D341Med (cell line): ENCODE results near the gene USF2.
A peak's percentile ranks its signal among the peaks of the same experiment; 100 is the strongest.

Experiments used
- DNase-seq: peaks from one replicate; pipeline ENCODE4 v3.0.0; 2012; ENCODE audit warnings: low spot score

USF2 gene

DNA sequence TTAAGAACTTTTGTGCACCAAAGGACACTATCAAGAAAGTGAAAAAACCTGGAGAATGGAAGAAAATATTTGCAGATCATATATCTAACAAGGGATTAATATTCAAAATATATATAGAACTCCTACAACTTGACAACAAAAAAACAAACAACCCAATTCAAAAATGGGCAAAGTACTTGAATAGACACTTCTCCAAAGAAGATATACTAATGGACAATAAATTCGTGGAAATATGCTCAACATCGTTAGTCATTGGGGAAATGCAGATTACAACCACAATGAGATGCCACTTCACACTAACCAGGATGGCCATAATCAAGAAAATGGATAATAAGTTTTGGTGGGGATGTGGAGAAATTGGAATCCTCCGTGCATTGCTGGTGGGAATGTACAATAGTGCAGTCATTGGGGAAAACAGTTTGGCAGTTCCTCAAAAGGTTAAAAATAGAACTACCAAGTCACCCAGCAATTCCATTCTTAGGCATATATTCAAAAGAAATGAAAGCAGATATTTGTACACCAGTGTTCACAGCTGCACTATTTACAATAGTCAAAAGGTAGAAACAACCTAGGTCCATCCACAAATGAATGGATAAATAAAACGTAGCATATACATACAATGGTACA is 22.2 kb upstream of the USF2 start:
- DNase-seq: no peak

DNA sequence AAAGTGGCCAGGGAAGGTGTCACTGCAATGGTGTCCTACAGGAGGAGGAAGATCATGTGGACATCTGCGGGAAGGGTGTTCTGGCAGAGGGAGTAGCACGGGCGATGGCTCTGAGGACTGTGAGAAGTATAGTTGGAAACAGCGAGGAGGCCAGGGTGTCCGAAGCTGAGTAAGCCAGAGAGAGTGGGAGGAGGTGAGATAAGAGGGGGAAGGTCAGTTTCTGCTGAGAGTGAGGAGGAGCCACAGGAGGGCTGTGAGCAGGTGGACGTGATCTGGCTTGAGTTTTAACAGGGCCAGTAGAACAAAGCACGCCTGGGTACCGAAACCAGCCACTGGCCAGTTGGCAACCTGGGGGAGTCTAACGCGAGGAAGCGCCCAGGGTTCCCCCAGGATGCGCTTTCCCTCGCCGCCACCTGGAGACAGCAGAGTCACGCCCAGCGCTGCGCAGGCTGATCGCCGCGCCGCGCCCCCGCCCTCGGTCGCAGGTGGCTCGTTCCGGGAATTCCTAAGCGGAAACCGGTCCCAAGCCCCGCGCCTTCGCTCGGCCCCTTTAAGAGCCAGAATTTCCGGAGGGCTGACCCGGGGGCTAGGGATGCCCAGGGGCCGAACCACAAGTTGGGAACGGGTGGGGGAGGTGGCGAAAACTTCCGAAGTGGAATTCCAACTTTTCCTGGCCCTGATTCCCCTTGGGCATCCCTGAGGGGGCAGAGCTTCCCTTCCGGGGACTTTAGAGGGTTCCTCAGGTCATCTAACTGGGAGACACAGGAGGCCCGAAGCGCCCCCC is 21.0 kb upstream of the USF2 start:
- peak; percentile 62 for DNase-seq

DNA sequence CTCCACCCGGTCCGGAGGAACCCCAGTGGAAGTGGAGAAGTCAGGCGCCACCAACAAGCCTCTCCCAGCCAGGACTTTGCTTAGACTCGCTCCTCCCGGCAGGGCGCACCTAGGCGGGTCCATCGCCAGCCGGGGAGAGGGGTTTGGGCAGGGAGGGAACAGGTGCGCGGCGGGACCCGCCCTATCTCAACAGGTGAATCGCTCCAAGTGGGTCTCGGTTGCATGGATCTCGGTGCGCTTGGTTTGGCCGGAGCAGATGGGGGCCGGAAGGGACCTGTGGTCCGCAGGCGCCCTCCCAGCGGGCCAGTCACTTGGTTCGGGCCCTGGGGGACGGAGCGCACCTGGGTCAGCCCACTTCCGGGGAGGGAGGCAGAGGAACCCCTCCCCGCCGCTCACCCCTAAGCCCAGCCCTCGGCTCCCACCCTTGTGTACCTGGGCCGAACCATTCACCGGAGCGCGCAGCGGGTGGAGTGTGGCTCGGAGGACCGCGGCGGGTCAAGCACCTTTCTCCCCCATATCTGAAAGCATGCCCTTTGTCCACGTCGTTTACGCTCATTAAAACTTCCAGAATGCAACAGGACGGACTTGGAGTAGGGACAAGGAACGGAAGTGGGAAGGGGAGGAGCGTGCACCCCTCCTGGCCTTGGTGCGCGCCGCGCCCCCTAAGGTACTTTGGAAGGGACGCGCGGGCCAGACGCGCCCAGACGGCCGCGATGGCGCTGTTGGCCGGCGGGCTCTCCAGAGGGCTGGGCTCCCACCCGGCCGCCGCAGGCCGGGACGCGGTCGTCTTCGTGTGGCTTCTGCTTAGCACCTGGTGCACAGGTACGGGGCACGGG is 20.2 kb upstream of the USF2 start, which contains the start of gene LSR:
TSS of gene LSR (plus strand) at position 693 of the 836 bp plus-strand sequence. CDS start at position 714, 21 bp downstream.
- peak; percentile 47 for DNase-seq

DNA sequence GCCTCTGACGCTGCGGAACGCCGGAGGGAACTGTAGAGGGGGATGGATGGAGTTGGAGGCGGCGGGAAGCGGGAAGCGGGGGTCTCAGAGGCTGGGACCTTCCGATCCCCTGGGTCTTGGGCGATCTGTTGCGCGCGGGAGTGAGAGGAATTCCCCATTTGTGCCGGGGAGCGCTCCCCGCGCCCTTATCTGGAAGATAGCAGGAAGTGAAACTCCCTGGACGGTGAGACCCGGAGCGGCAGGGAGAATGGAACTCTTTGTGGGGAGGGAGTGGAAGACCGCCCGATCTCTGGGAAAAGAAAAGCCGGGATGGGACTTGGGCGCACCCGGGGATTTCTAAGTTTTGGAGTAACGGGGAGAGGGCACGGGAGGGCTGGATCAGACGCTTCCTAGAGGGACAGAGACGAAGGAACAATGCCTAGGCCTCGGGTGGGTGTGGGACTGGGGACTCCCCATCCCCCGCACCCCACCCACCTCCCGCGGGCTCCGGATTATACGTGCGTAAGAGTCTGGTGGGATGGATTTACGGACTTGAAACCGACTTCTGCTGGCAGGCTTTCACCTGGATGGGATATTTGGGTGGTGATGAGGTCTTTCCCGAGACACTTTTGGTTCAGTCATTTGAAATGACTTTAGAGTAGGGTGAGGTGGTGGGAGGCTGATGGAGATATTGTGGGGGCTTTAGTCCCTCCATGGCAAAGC is 19.5 kb upstream of the USF2 start:
- no peak for DNase-seq

DNA sequence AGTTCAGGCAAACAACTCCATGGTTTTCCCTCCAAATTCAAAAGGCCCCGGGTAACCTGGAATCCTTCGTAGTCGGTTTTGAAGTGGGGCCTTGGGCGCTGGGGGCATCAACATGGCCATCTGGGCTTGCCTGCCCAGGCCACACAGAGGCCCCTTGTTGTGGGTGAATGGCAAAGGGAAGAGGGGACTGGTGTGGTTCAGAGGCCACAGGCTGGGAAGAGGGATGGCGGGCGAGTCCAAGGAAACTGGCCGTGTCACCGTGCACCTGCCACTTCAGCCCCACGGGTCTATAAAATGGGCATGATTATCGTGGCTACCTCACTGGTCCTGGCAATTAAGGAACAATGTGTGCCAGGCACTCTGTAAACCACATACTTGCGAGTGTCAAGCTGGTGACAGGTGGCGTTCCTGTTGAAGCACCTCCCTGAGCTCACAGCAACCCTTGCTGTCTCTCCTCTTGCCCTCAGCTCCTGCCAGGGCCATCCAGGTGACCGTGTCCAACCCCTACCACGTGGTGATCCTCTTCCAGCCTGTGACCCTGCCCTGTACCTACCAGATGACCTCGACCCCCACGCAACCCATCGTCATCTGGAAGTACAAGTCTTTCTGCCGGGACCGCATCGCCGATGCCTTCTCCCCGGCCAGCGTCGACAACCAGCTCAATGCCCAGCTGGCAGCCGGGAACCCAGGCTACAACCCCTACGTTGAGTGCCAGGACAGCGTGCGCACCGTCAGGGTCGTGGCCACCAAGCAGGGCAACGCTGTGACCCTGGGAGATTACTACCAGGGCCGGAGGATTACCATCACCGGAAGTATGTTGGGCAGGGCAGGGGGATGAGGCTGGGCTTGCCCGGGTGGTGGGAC is 18.7 kb upstream of the USF2 start:
- DNase-seq: peak; percentile 25

DNA sequence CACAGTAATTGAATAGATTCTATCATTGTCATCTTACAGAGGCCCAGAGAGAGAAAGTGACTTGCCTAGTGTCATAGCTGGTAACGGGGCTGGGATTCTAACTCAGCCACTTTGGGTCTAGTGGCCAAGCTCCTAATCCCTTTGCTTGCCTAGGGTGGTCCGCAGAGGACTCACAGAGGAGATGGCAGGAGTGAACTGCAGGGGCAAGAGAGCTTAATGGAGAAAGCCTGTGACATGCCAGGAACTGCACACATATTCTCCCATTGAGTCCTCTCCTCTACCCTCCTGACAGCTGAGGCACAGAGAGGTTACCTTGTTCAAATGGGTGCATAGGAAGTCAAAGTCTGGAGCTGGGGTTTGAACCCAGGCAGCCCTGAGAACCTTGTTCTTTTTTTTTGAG is 17.3 kb upstream of the USF2 start:
- peak; percentile 6 for DNase-seq

DNA sequence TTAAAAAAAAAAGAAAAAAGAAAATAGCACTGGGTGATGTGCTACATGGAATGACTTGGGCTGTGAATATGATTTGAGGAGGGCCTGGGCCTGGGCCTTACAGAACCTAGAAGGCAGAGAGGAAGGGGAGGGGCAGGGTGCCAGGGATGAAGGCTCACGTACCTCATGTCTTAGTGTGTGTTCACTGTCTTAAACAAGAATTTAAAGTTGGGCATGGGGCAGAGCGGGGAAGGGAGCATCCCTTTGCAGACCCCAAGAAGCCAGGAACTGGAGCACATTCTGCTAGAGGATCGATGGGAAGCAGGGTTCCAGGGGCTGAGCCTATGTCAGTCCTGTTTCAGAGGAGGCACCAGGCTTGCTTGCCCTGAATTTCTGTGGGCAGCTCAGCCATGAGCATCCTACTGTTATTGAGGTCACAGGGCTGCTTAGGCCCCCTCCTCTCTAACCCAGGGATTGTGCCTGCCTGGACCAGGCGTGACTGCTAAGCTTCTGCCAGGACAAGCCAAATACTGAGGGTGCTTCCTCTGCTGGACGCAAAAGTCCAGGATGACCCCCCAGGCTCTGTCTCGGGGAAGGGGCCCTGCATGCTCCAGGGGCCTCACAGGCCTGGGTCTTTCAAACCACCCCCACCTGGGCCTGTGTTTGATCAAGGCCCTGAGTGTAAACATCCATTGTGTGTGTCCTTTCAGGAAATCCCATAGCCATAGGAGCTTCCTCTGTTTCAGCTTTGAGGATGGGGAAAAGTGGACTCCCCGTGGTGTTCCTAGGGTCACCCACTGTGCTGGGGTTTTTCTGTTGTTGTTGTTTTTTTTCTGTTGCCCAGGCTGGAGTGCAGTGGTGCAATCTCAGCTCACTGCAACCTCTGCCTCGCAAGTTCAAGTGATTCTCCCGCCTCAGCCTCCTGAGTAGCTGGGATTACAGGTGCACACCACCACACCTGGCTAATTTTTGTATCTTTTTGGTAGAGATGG is 15.2 kb upstream of the USF2 start:
- peak; percentile 9 for DNase-seq

DNA sequence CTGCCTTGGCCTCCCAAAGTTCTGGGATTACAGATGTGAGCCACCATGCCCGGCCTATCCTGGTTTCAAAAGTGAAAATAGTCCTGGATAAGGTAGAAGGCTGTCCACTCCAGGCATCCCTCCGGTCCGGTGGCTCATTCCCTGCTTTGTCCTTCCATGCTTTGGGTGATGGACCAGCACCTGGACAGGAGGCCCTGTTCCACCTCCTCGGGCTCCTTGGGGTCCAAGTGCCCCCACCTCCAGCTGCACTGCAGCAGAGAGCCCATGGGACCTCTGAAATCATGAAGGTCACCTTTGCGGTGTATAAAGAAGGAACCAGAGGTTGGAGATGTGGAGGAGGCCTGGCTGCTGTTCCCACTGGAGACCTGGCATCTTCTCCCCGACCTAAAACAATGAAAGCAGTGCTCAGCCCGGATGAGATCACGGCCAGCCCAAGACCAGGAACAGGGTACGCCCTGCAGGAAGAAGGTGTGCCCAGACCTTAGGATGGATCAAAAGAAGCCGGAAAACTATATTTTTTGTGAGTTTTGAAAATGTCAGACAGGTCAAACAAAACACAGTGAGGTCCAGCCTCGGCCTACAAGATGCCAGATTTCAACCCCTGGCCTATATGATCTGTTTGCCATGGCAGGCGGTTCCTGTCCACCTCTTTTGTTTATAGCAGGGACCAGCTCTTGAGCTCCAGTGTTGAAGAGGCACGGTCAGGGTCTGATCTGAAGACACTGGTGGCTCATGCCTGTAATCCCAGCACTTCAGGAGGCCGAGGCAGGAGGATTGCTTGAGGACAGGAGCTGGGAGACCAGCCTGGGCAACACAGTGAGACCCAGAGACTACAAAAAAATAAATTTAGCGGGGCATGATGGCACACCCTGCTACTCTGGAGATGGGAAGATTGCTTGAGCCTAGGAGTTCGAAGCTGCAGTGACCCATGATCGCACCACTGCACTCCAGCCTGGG is 14.1 kb upstream of the USF2 start:
- peak; percentile 12 for DNase-seq

DNA sequence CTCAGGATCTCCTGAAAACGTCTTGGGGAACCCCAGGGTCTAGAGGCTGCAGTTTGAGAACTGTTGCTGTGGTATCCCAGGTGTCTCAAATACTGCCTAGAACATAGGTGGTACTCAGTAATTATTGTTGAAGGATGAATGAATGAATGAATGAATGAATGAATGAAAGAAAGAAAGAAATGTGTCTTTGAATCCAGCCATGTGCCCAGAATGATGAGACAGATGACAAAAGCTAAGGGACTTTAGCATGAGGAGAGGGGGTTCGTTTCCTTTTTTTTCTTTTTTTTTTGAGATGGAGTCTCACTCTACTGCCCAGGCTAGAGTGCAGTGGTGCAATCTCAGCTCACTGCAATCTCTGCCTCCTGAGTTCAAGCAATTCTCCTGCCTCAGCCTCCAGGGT is 12.2 kb upstream of the USF2 start:
- no peak for DNase-seq

DNA sequence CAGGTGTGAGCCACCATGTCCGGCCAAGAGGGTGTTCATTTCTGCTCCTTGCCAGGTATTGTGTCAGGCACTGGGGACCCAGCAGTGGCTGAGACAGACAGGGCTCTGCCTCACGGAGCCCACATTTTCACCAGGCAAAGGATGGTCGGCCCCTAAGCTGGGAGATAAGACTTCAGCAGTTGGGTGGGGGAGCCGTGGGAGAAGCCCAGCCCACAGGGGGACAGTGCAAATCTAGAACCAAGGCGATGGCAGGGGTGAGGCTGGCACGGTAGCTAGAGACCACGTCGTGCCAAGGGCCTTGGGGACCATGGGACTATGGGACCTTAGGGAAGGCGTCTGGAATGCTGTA is 11.7 kb upstream of the USF2 start:
- peak; percentile 9 for DNase-seq

DNA sequence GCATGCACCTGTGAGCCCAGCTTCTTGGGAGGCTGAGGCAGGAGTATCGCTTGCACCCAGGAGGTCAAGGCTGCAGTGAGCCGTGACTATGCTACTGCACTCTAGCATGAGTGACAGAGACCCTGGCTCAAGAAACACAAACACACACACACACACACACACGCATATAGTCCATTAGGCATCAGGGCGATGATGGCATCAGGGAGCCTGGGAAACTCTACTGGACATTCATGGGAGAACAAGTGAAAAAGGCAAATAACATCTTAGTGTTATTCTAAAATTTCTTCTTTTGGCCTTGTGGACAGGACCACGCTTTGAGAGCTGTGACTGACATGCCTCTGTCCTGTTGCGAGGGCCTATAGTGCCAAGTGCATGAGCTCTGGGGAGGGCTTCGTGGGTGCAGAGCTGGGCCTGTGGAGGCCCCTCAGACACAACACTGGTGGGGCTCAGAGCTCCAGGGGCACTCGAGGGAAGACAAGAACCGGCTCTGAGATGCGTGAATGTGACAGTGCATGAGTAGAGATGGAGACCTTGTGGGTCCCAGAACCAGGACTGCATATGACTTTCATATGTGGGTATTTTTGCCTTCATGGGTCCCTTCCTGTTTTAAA is 8.0 kb upstream of the USF2 start:
- DNase-seq: peak; percentile 21

DNA sequence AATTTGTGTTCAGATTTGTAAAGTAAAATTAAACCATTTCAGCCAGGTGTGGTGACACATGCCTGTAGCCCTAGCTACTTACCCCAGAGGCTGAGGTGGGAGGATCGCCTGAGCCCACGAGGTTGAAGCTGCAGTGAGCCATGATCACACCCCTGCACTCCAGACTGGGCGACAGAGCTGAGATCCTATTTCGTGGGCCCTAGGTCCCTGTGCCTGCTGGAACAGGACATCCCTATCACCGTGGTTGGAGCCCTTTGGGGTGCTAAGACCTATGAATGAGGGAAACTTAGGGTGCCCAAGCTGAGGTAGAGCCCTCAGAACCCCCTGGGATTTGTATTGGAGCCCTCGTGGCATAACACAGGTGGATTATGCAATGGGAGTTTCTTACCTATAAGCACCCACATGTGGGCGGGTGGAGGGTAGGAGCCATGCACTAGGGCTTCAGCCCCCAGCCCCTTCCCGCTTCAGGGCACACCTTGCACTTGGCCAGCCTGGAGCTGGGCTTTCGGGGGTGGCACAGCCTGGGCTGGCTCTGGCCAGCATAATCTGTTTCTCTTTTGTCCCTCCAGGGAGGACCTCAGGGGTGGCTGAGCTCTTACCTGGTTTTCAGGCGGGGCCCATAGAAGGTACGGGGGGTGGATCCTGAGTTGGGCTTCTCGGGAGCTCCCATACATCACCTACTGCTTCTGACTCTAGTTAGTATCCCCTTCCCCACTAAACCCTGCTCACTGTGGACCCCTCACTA is 7.2 kb upstream of the USF2 start:
- DNase-seq: peak; percentile 28

DNA sequence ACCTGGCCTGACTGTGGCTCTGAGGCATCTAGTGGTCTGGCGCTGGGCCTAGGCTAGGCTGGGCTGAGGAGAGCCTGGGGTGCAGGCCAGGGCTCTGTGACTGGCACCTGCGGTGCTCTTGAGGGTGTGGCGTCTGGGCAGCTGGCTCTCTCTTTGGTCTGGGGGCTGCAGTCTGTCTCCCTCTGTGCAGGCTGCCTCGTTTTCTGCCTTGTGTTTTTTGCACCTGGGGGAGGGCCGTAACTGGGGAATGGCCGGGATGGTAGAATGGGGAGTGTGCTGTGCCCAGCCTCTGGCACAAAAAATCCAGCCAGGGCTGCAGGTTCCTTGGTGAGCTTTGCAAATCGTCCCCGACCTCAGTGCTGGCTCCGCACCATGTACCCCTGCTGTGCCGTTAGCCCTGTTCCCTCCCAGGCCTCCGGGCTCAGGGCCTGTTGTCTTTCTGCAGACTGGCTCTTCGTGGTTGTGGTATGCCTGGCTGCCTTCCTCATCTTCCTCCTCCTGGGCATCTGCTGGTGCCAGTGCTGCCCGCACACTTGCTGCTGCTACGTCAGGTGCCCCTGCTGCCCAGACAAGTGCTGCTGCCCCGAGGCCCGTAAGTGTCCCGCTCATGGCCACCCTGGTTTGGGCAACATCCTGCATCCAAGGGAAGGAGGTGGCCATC is 6.5 kb upstream of the USF2 start:
- peak; percentile 37 for DNase-seq

DNA sequence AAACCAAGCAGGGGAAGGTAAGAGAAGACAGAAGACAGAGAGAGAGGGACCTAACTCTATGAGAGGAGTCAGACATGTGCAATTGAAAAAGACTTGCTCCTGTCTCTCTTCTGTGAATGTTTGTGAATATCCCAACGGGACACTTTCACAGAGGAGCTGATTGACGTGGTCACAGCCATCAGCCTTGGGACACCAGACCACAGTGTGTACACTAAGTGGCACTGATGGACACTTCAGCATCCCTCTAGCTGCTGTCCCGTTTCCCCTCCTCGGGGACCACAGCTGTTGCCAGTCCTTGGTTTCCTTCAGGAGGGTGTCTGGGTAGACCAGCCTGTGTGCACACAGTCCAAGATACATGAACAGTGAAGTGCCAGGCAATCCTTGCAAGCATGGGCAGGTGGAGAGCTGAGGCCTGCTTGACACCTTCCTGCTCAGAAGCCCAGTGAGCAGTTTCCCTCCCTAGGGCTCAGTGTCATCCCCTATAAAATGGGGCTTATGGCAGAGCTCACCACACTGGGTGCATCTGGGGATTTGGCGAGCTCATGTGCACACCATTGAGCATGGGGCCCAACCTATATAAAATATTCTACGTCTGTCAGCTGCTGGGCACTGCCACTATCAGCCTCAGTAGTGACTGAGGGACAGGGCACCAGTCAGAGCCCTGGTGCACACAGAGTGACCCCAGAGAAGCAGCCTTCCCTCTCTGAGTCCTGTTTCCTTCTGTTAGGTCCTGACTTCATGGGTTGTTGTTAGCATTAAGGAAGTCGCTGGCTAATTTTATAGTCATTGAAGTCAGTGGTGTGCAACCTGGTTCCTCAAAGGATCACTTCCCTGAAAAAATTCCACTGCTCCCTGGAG is 4.3 kb upstream of the USF2 start:
- peak; percentile 4 for DNase-seq

DNA sequence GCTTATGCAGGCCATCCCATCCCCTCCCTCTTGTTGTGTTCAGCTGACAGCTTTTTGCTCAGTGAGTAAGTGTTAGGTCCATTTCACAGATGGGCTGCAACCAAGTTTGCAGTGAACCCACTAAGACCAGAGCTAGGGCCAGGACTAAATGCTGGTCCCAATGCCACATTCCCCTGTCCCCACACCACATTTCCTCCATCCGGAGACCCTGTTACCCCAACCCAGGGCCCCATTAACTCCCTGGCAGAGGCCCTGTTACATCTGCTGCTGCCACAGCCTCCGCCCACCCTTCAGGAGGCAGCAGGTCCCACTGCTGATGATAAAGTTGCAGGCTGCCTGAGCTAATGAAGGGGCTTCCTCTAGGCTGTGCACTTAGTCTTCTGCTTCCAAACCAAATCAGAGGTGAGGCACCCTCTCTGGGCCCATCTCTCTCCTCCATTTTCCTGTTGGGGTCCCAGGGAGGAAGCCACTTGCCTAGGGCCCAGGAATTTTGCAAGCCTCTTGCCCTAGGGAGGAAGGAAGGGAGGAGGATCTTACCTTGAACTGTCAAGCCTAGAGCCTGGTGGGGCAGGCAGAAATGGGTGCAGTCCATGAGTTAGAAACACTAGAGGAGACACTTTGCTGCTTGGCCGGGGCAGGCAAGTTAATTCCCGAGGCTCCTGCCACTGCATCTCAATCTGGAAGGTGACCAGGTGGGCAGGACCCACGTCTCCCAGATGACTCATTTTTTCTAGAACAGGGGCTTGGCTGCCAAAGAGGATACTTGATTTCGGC is 3.4 kb upstream of the USF2 start:
- DNase-seq: peak; percentile 5
